Measurements from ENCODE around the gene USP36.

The USP36 gene

DNA sequence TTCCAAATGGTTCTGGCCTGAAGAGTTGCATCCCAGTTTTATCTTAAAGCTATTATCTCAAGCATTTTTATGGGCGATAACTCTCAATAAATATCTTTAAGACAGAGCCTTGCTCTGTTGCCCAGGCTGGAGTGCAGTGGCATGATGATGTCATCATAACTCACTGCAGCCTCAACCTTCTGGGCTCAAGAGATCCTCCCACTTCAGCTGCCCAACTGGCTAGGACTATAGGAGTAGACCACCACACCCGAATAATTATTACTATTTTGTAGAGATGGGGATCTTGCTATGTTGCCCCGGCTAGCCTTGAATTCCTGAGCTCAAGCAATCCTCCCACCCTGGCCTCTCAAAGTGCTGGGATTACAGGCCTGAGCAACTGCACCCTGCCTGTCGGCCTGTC lies 32.5 kb downstream of the USP36 start:
- no peak for DNase-seq

GRCh38 chr17:78806451-78806850 lies 34.2 kb downstream of the USP36 start:
- DNase-seq, result peak; percentile 67

- DNase-seq, result peak; percentile 72
Measured at GRCh38 chr17:78805301-78805700, 35.3 kb downstream of the USP36 start.

- no peak for DNase-seq
Measured at GRCh38 chr17:78804777-78805176, 35.8 kb downstream of the USP36 start.

- no peak for DNase-seq
Measured at GRCh38 chr17:78803186-78803845, 37.3 kb downstream of the USP36 start.

DNA sequence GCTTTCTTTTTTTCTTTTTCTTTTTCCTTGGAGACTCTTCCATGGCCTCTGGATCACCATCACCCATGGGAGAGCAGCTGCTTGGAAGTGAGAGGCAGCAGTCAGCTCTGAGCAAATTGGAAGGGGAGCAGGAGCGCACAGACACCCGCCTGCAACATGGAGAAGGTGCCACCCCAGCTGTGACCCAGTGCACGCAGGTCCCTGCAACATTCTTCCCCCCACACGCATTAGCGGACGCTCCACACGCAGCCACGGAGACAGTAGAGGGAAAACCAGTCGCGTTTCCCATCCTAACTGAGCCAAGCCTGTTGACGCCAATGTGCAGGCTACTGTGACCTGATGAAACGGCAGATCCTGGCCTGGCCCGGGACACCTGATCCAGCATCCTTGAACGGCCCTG lies 38.2 kb downstream of the USP36 start:
- no peak for DNase-seq

DNA sequence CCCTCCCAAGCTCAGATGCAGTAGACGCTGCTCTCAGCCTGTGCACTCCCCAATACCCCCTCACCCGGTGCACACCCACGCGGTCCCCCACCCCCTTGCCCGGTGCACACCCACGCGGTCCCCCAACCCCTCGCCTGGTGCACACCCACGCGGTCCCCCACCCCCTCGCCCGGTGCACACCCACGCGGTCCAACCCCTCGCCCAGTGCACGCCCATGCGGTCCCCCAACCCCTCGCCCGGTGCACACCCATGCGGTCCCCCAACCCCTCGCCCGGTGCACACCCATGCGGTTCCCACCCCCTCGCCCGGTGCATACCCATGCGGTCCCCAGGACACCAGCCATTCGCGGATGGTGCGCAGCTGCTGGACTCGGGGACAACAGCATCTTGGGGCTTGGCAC lies 38.6 kb downstream of the USP36 start:
- DNase-seq, result no peak

GRCh38 chr17:78800132-78800931 lies 40.3 kb downstream of the USP36 start:
- no peak for DNase-seq

DNA sequence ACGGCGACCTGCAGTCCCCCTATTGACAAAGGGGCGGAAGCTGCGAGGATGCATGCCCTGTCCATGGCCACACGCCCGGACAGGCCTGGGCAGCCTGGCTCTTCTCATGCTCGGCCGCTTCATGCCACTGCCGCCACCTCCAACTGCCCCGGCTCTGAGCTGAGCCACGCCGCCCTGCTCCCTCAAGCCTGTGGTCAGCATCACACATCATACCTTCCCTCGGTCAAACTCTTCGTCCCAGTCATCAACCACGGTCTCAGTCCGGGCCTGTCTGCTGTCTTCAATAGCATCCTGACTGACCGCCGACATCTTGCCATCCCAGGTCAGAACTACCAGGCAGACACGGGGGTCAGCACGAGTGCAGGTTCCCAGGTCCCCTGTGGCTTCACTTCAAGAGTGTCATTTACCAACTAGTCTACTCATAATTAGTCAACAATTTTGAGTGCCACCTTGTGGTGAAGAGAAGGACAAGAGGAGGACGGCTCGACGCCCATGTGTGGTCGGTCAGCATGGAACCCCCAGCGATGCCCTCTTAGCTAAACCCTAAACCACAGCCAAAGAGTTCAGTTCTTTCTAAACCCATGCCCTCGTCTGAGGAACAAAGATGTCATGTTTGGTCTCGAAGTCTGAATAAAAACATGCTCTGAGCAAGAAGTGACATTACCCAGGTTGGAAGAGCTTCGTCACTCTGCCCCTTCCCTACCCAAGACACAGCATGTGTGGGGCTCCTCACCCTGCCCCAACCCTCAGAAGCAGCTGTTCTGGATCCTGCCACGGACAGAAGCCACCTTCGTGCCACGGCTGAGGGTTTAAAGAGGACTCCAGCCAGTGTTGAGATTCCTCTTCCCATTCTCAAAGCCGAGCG lies 41.7 kb downstream of the USP36 start:
- DNase-seq, result no peak

DNA sequence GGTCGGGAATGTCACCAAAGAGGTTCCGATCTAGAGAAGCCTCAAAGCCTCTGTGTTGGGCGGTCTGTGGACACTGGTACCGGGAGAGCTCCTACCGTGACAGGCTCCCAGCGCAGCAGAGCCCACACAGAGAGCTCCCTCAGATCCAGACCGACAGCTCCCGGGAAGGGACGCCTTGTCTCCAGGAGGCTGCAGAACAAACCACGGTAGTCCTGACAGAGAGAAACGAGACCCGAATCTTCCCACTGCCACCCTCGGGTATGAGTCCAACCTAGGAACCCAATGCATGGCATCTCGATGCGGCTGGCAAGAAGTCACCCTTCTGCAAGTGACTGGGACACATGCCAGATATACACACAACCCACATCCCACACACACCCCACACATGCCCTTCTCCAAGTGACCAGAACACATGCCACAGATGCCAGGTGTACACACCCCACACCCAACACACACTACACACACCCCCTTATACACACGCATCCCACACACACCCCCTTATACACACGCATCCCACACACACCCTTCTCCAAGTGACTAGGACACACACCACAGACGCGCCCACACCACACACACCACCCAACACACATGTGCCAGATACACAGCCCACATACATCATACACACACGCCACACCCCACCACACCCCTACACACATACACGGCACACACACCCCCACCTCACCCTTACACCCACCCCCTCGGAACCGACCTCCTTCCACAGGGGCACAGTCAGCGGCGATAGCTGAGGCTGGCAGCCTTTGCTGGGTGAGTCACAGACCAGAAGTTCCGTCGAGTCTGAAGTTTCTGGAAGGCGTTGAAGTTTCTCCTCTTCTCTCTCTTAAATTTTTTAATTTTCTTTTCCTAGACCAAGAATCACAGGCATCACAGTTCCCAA lies 42.7 kb downstream of the USP36 start:
- no peak for DNase-seq

DNA sequence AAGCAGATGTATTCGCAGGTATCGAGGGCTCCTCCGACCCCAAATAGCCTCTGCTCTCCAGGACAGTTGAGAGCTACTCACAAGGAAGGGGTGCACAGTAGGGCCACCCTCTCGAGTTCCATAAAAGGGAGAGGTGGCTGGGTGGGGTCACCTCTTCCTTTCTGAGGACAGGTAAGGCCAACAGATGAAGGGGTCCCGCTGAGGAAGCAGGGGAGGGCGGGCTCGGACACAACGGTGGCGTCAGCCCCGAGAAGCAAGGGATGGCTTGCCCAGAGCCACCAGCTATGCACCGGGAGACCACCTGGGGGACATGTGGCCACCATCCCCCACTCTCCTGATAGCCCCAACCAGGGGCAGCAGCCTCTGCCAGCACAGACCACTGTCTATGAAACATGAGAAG lies 43.4 kb downstream of the USP36 start:
- no peak for DNase-seq

GRCh38 chr17:78796517-78796900 lies 44.1 kb downstream of the USP36 start:
- no peak for DNase-seq

- no peak for DNase-seq
Measured at GRCh38 chr17:78795861-78796516, 44.6 kb downstream of the USP36 start.

DNA sequence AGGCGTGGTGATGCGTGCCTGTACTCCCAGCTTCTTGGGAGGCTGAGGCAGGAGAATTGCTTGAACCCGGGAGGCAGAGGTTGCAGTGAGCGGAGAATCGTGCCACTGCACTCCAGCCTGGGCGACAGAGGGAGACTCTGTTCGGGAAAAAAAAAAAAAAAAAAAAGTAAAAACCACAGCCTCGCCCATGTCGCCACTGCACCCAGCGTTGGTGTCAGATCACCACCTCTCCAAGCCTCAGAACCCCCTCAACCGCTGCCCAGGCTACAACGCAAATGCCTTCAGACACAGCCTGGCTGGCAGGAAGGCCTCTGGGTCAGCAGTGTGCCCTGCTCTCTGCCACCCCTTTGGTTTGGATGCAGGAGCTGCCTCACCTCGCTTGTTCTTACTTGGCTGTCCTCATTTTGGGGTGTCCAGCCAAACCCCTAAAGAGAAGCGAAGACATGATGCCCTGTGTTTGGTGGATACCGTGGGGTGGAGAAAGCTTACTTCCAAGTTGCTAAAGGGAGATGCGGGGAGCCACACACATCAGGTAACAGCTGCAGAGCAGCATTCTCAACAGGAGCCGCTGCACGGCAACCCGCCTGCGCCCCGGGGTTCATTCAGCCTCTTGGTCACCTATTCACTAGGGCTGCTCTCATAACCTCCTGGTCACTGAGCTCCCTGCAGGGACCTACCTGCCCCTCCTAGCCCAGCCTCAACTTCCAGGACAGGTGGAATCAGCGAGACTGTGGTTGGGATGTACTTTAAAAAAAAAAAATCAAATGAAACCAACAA lies 45.6 kb downstream of the USP36 start:
- DNase-seq, result no peak

DNA sequence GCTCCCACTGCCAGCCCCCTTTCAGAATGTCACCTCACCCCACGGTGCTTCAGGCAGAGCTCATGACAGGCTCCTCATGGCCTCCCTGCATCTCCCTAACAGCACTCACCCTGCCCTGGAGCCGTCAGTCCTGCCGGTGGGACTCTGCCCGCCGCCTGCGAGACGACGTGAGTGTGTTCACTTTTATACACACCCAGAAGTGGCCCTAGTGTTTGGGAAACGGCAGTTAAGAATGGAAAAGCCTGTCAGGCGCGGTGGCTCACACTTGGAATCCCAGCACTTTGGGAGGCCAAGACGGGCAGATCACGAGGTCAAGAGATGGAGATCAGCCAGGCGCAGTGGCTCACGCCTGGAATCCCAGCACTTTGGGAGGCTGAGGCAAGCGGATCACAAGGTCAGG lies 46.2 kb downstream of the USP36 start:
- no peak for DNase-seq

DNA sequence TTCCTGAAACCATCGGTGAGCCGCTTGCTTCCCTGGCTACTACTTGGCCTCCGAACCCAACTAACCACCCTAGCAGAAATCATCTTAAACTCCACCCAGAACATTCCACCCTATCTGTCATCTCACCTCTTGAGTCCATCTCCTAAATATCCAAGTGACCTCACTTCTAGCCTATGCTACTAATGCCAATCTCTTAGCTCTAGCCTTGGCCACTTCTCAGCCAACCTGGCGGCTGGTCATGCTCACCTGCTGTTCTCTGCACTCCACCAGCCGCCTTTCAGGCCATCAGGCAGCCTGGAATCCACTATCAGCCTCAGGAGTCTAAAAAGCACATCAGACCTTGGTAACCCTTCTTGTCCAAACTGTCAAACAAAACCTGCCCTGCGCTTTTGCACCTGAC lies 46.6 kb downstream of the USP36 start:
- DNase-seq, result no peak

DNA sequence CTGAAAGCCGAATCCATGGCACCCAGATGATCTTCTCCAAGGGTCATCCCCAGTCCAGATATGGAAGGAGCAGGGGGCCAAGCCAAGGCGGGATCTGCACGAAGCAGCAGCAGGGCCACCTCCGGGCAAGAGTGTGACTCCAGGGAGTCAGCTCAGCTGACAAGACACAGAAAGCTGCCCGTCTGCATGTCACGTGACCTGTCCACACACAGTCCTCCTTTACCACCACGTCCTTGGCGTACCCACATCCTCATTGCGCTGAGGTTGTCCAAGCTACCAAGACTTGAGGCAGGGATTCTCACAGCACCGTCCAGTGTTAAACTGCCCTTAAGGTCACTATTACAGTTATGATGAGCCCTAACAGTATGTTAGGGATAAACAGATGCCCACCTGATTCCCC lies 47.2 kb downstream of the USP36 start:
- no peak for DNase-seq

DNA sequence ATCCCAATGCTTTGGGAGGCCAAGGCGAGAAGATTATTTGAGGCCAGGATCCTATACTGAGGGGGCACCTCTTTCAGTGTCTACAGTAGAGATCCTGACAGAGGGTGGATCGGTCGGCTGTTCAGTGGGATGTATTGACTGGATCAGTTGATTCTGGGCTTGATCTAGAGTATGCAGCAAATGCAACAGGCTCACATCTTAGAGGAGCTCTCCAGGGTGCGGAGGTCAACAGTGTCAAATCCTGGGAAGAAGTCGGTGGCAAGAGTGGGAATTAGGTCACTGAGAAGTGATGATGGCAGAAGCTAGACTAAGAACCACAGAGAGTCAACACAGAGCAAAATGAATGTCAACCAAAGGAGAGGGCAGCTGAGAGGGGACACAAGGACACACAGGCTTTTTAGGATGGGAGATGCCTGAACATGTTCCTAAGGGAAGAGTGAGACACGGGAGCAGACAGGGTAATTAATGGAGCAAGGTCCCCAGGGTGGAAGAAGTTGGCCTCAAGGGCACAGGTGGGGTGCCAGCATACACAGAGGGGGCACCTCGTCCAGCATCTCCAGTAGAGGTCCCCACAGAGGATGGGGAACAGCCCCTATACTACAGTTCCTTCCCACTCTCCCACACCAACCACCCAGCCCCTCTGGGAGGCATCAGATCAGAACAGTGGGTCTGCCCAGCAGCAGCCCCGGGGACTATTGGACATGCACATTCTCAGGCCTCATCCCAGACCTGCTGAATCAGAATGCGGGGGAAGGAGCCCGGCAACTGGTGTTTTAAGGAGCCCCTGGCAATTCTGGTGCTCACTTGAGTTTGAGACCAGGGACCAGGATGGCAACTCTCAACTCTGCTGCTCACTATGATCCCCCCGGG lies 48.5 kb downstream of the USP36 start:
- DNase-seq, result no peak

- DNase-seq, result no peak
Measured at GRCh38 chr17:78790552-78790951, 50.1 kb downstream of the USP36 start.

DNA sequence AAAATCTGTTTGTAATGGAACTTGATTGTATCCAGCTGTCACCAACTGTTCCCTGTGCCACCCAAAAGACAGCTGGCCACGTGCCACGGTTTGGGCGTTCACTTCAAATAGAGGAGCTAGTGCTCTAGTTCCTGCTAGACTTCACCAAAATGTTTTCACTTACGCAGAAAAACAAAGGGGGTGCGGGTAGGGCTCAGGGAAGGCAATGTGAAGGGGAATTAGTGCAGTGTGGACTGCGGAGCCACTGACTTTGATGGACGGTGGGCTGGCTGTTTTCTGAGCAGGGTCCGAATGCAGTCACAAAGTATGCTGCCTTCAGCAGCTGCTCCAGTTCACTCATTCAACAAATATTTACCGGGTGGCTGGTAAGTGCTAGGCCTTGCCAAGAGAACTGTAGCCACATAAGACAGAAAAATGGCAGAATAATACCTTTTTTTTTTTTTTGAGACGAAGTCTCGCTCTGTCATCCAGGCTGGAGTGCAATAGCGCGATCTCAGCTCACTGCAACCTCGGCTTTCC lies 50.9 kb downstream of the USP36 start:
- no peak for DNase-seq

Measured in activated CD8-positive, alpha-beta memory T cell treated with anti-CD3 and anti-CD28 coated beads, Interleukin-2, amount 50 U/mL, for 4 hours (primary cell).